Keratinocyte (primary cell): Measurements from ENCODE around the gene NMT1.

Source experiments
- CTCF ChIP-seq, 3 experiments: IDR thresholded peaks in 1 of 3; conservative IDR thresholded peaks in 1 of 3; optimal IDR thresholded peaks in 1 of 3; 2 replicates in 2 of 3; 3 replicates in 1 of 3; pipeline versions ENCODE3 to v1.5.1; 2011; ENCODE audit warnings: low read length in 3 of 3, mild to moderate bottlenecking in 3 of 3, moderate library complexity in 2 of 3, control low read depth in 1 of 3, inconsistent platforms in 1 of 3; ENCODE audit not compliant: insufficient read depth in 2 of 3; ENCODE audit errors: extremely low read depth in 1 of 3
- EZH2 ChIP-seq: IDR thresholded peaks from one replicate; pipeline ENCODE4 v1.6.1; 2012; ENCODE audit warnings: inconsistent platforms, mild to moderate bottlenecking, low read length, moderate library complexity

GRCh38 chr17:45125509-45125908, 64.4 kb downstream of the NMT1 start:
- TF ChIP-seq CTCF (optimal IDR thresholded peaks at IDR 0.05 in 1 of 3, IDR thresholded peaks at IDR 0.05 in 1 of 3, conservative IDR thresholded peaks at IDR 0.05 in 1 of 3; ENCODE audit: extremely low read depth in 1 of 3, insufficient read depth in 2 of 3, low read length in 3 of 3) (no peak), EZH2 (no peak)
